Measurements from ENCODE around the gene SUCO.
A peak's percentile ranks its signal among the peaks of the same experiment; 100 is the strongest.

SUCO gene

GRCh38 chr1:172529304-172529703 is 3.6 kb upstream of the SUCO start:
- Histone ChIP-seq H3K4me3 (no peak overlapping the region), H3K36me3 (ENCODE audit: insufficient read depth, low read length) (no peaks in the 10 kb centered on the region), H3K9ac (ENCODE audit: insufficient read length) (no peak overlapping the region), H3K27ac (no peak overlapping the region), H3K9me3 (ENCODE audit: low read depth, low read length) (no peaks in the 10 kb centered on the region)
- TF ChIP-seq POLR2AphosphoS5 (IDR thresholded peaks at IDR 0.05; ENCODE audit: borderline replicate concordance, low read depth, low read length) (no peak), FOXP2 (optimal IDR thresholded peaks at IDR 0.05; ENCODE audit: control extremely low read depth, extremely low read length, insufficient read depth) (no peak), EZH2 (IDR thresholded peaks at IDR 0.05) (no peak)
- DNase-seq (ENCODE audit: low read depth, low spot score): no peak

GRCh38 chr1:172530000-172530399 is 3.0 kb upstream of the SUCO start:
- H3K36me3 ChIP-seq (ENCODE audit: insufficient read depth, low read length): no peaks in the 10 kb centered on the region
- DNase-seq (ENCODE audit: low read depth, low spot score): no peak
- no peak overlapping the region for H3K27ac ChIP-seq
- H3K9ac ChIP-seq (ENCODE audit: insufficient read length): no peak overlapping the region
- no peak for TF ChIP-seq FOXP2 (optimal IDR thresholded peaks at IDR 0.05; ENCODE audit: control extremely low read depth, extremely low read length, insufficient read depth)
- no peak for TF ChIP-seq POLR2AphosphoS5 (IDR thresholded peaks at IDR 0.05; ENCODE audit: borderline replicate concordance, low read depth, low read length)
- TF ChIP-seq EZH2 (IDR thresholded peaks at IDR 0.05): no peak
- H3K9me3 ChIP-seq (ENCODE audit: low read depth, low read length): no peaks in the 10 kb centered on the region
- no peak overlapping the region for H3K4me3 ChIP-seq

GRCh38 chr1:172531412-172532182 is 1.4 kb upstream of the SUCO start:
- Histone ChIP-seq H3K9ac (ENCODE audit: insufficient read length) (peak overlapping the region; percentile 92), H3K27ac (peak overlapping the region; percentile 90; the same call in 1 of the 2 replicates), H3K36me3 (ENCODE audit: insufficient read depth, low read length) (no peaks in the 10 kb centered on the region), H3K9me3 (ENCODE audit: low read depth, low read length) (no peaks in the 10 kb centered on the region), H3K4me3 (peak overlapping the region; percentile 96)
- DNase-seq (ENCODE audit: low read depth, low spot score): no peak
- TF ChIP-seq POLR2AphosphoS5 (IDR thresholded peaks at IDR 0.05; ENCODE audit: borderline replicate concordance, low read depth, low read length): no peak
- no peak for TF ChIP-seq FOXP2 (optimal IDR thresholded peaks at IDR 0.05; ENCODE audit: control extremely low read depth, extremely low read length, insufficient read depth)
- TF ChIP-seq EZH2 (IDR thresholded peaks at IDR 0.05): no peak

- H3K27ac ChIP-seq: peak overlapping the region; percentile 90
- no peaks in the 10 kb centered on the region for H3K9me3 ChIP-seq (ENCODE audit: low read depth, low read length)
Measured at GRCh38 chr1:172532183-172532699, 709 bp upstream of the SUCO start.

GRCh38 chr1:172533513-172534151 is 682 bp downstream of the SUCO start:
- DNase-seq (ENCODE audit: low read depth, low spot score): no peak
- Histone ChIP-seq H3K4me3 (peak overlapping the region; percentile 96), H3K27ac (peak overlapping the region; percentile 35), H3K36me3 (ENCODE audit: insufficient read depth, low read length) (no peaks in the 10 kb centered on the region), H3K9ac (ENCODE audit: insufficient read length) (peak overlapping the region; percentile 82), H3K9me3 (ENCODE audit: low read depth, low read length) (no peaks in the 10 kb centered on the region)
- TF ChIP-seq FOXP2 (optimal IDR thresholded peaks at IDR 0.05; ENCODE audit: control extremely low read depth, extremely low read length, insufficient read depth): no peak
- no peak for TF ChIP-seq POLR2AphosphoS5 (IDR thresholded peaks at IDR 0.05; ENCODE audit: borderline replicate concordance, low read depth, low read length)
- TF ChIP-seq EZH2 (IDR thresholded peaks at IDR 0.05): no peak

More at GRCh38 chr1:172532183-172532699, 709 bp upstream of the SUCO start:
- TF ChIP-seq POLR2AphosphoS5 (IDR thresholded peaks at IDR 0.05; ENCODE audit: borderline replicate concordance, low read depth, low read length) (peak; percentile 96), FOXP2 (optimal IDR thresholded peaks at IDR 0.05; ENCODE audit: control extremely low read depth, extremely low read length, insufficient read depth) (no peak), EZH2 (IDR thresholded peaks at IDR 0.05) (no peak)
- H3K36me3 ChIP-seq (ENCODE audit: insufficient read depth, low read length): no peaks in the 10 kb centered on the region
- peak overlapping the region; percentile 92 for H3K9ac ChIP-seq (ENCODE audit: insufficient read length)
- DNase-seq (ENCODE audit: low read depth, low spot score): peak; percentile 98
- peak overlapping the region; percentile 96 for H3K4me3 ChIP-seq

- Histone ChIP-seq H3K36me3 (ENCODE audit: insufficient read depth, low read length) (no peaks in the 10 kb centered on the region), H3K9me3 (ENCODE audit: low read depth, low read length) (no peaks in the 10 kb centered on the region), H3K27ac (no peak overlapping the region), H3K4me3 (no peak overlapping the region), H3K9ac (ENCODE audit: insufficient read length) (no peak overlapping the region)
- TF ChIP-seq POLR2AphosphoS5 (IDR thresholded peaks at IDR 0.05; ENCODE audit: borderline replicate concordance, low read depth, low read length) (no peak), EZH2 (IDR thresholded peaks at IDR 0.05) (no peak), FOXP2 (optimal IDR thresholded peaks at IDR 0.05; ENCODE audit: control extremely low read depth, extremely low read length, insufficient read depth) (no peak)
- no peak for DNase-seq (ENCODE audit: low read depth, low spot score)
Measured at GRCh38 chr1:172536256-172536655, 3.3 kb downstream of the SUCO start.

GRCh38 chr1:172537366-172537765 is 4.4 kb downstream of the SUCO start:
- DNase-seq (ENCODE audit: low read depth, low spot score): no peak
- Histone ChIP-seq H3K9me3 (ENCODE audit: low read depth, low read length) (no peaks in the 10 kb centered on the region), H3K36me3 (ENCODE audit: insufficient read depth, low read length) (no peaks in the 10 kb centered on the region), H3K9ac (ENCODE audit: insufficient read length) (no peak overlapping the region), H3K27ac (no peak overlapping the region), H3K4me3 (no peak overlapping the region)
- TF ChIP-seq FOXP2 (optimal IDR thresholded peaks at IDR 0.05; ENCODE audit: control extremely low read depth, extremely low read length, insufficient read depth): no peak
- no peak for TF ChIP-seq POLR2AphosphoS5 (IDR thresholded peaks at IDR 0.05; ENCODE audit: borderline replicate concordance, low read depth, low read length)
- TF ChIP-seq EZH2 (IDR thresholded peaks at IDR 0.05): no peak

GRCh38 chr1:172537827-172538391 is 5.0 kb downstream of the SUCO start:
- H3K27ac ChIP-seq: no peak overlapping the region

More at GRCh38 chr1:172537827-172538391, 5.0 kb downstream of the SUCO start:
- Histone ChIP-seq H3K4me3 (no peak overlapping the region), H3K9ac (ENCODE audit: insufficient read length) (no peak overlapping the region), H3K36me3 (ENCODE audit: insufficient read depth, low read length) (no peaks in the 10 kb centered on the region), H3K9me3 (ENCODE audit: low read depth, low read length) (no peaks in the 10 kb centered on the region)
- no peak for DNase-seq (ENCODE audit: low read depth, low spot score)
- no peak for TF ChIP-seq EZH2 (IDR thresholded peaks at IDR 0.05)
- TF ChIP-seq FOXP2 (optimal IDR thresholded peaks at IDR 0.05; ENCODE audit: control extremely low read depth, extremely low read length, insufficient read depth): no peak
- no peak for TF ChIP-seq POLR2AphosphoS5 (IDR thresholded peaks at IDR 0.05; ENCODE audit: borderline replicate concordance, low read depth, low read length)

Data from SK-N-MC (cell line).